PC-9 (cell line): ENCODE data around the gene ASPHD1. TPM values are rescaled to one million over a fixed set of nuclear protein-coding genes. Genes with fewer than 3 reads are reported as not detected.

Experiments
- BruUV-seq: library from RNA; stranded (reverse); fragments of 400-500 nt; replicated peaks from 2 replicates; lab custom pipeline; 2021; lab: Mats Ljungman, UMichigan
- CTCF ChIA-PET: fragments of 300-600 bp; sonication (Branson Sonifier 250); formaldehyde crosslinking; loops from one replicate; lab custom pipeline; 2022; ENCODE audit warnings: antibody characterized with exemption; lab: Charles Lee
- POLR2A ChIA-PET: fragments of 300-600 bp; sonication (Branson Sonifier 250); formaldehyde crosslinking; loops from one replicate; lab custom pipeline; 2022; ENCODE audit warnings: antibody characterized with exemption; ENCODE audit not compliant: unreplicated experiment; lab: Charles Lee
- DNase-seq, 2 experiments: peaks; one replicate each; pipeline versions ENCODE4 v3.0.0 to v3.0.0-alpha.2; 2015 to 2022; ENCODE audit warnings: mixed read lengths in 1 of 2
- H2AFZ ChIP-seq: fragments of 200-600 bp; sonication (generic); 2 replicates; pipeline ENCODE4 v1.8.1; 2017; ENCODE audit warnings: antibody characterized with exemption
- H3F3A ChIP-seq: fragments of 200-600 bp; sonication (generic); 2 replicates; pipeline ENCODE4 v1.8.1; 2017; ENCODE audit warnings: antibody characterized with exemption, mild to moderate bottlenecking, low read depth; ENCODE audit not compliant: insufficient read depth
- H3K27ac ChIP-seq: fragments of 200-600 bp; sonication (generic); 2 replicates; pipeline ENCODE4 v1.6.1; 2016; ENCODE audit warnings: mixed run types
- H3K27me3 ChIP-seq: fragments of 200-600 bp; sonication (generic); 2 replicates; pipeline ENCODE4 v1.6.1; 2016; ENCODE audit warnings: low read depth, mixed run types; ENCODE audit not compliant: insufficient read depth
- H3K36me3 ChIP-seq: fragments of 200-600 bp; sonication (generic); 2 replicates; pipeline ENCODE4 v1.6.1; 2016; ENCODE audit warnings: low read depth, mixed run types
- H3K4me1 ChIP-seq: fragments of 200-600 bp; sonication (generic); replicated peaks from 2 replicates; pipeline ENCODE4 v1.6.1; 2016; ENCODE audit warnings: mixed run types; ENCODE audit not compliant: insufficient read depth
- H3K4me2 ChIP-seq: fragments of 200-600 bp; sonication (generic); 2 replicates; pipeline ENCODE4 v1.6.1; 2017; ENCODE audit warnings: mixed run types
- H3K4me3 ChIP-seq: fragments of 200-600 bp; sonication (generic); 2 replicates; pipeline ENCODE4 v1.6.1; 2016; ENCODE audit warnings: mixed run types
- H3K79me2 ChIP-seq: fragments of 200-600 bp; sonication (generic); 2 replicates; pipeline ENCODE4 v1.6.1; 2017; ENCODE audit warnings: low read depth, mixed run types
- H3K9me2 ChIP-seq: fragments of 200-600 bp; sonication (generic); 2 replicates; pipeline ENCODE4 v1.8.1; 2017; ENCODE audit warnings: mild to moderate bottlenecking; ENCODE audit not compliant: insufficient read depth
- H3K9me3 ChIP-seq: fragments of 200-600 bp; sonication (generic); 2 replicates; pipeline ENCODE4 v1.8.1; 2016; ENCODE audit warnings: low read depth; ENCODE audit not compliant: insufficient read depth
- H4K20me1 ChIP-seq: fragments of 200-600 bp; sonication (generic); 2 replicates; pipeline ENCODE4 v1.8.1; 2017; ENCODE audit not compliant: insufficient read depth
- CTCF ChIP-seq: fragments of 200-600 bp; sonication (generic); conservative IDR thresholded peaks from 2 replicates; pipeline ENCODE4 v1.6.1; 2017; ENCODE audit warnings: mixed run types, antibody characterized with exemption, mild to moderate bottlenecking, moderate library complexity
- EZH2 ChIP-seq: fragments of 200-600 bp; sonication (generic); IDR thresholded peaks from 2 replicates; pipeline ENCODE4 v1.8.0; 2017; ENCODE audit warnings: antibody characterized with exemption, low read depth
- intact Hi-C: fragments of 100-400 bp; cut with micrococcal nuclease; formaldehyde crosslinking; loops from one replicate; pipeline ENCODE4 v1.10.0; 2022; ENCODE audit not compliant: unreplicated experiment
- total RNA-seq: library from RNA; stranded (reverse); gene quantifications from 2 replicates; pipeline ENCODE4 v1.2.3, GENCODE V29; 2021

ASPHD1 gene
- total RNA-seq, 1 experiment from 2014 or later: 8.3 TPM

GRCh38 chr16:29873319-29873718 is 27.0 kb upstream of the ASPHD1 start:
- H3K4me1 ChIP-seq: no peaks in the 10 kb centered on the region
- no peak for TF ChIP-seq CTCF
- no peak for TF ChIP-seq EZH2
- H3K4me2 ChIP-seq: no peak overlapping the region
- H3K4me3 ChIP-seq: no peak overlapping the region
- no peaks in the 10 kb centered on the region for H3K36me3 ChIP-seq
- DNase-seq: no peak
- no peaks in the 10 kb centered on the region for H3K9me3 ChIP-seq
- H3K79me2 ChIP-seq: no peaks in the 10 kb centered on the region
- no peaks in the 10 kb centered on the region for H4K20me1 ChIP-seq
- peaks cover 13% of the 10 kb centered on the region; the same call in 1 of the 2 replicates for H3F3A ChIP-seq
- BruUV-seq: no TSS peak
- H2AFZ ChIP-seq: no peak overlapping the region
- ChIA-PET CTCF (no interaction called here), POLR2A (no interaction called here)
- no peaks in the 10 kb centered on the region for H3K9me2 ChIP-seq
- H3K27ac ChIP-seq: no peak overlapping the region
- intact Hi-C loops: no loop called here
- H3K27me3 ChIP-seq: no peaks in the 10 kb centered on the region

GRCh38 chr16:29875206-29875605 is 25.1 kb upstream of the ASPHD1 start:
- ChIA-PET CTCF (interaction anchor here (0.7 kb wide), 1 partner anchor 24 kb away, joined by 5 read pairs; the partner anchor contains the start of gene SEZ6L2), POLR2A (no interaction called here)
- no TSS peak for BruUV-seq
- H3K9me3 ChIP-seq: no peaks in the 10 kb centered on the region
- no peaks in the 10 kb centered on the region for H3K27me3 ChIP-seq
- H3K27ac ChIP-seq: no peak overlapping the region
- no peaks in the 10 kb centered on the region for H3K4me1 ChIP-seq
- no peak for DNase-seq
- no peaks in the 10 kb centered on the region for H4K20me1 ChIP-seq
- no peaks in the 10 kb centered on the region for H3K36me3 ChIP-seq
- intact Hi-C loops: no loop called here
- H3K9me2 ChIP-seq: no peaks in the 10 kb centered on the region
- peaks cover 13% of the 10 kb centered on the region; the same call in 1 of the 2 replicates for H3F3A ChIP-seq
- no peaks in the 10 kb centered on the region for H3K79me2 ChIP-seq
- no peak overlapping the region for H2AFZ ChIP-seq
- H3K4me2 ChIP-seq: no peak overlapping the region
- H3K4me3 ChIP-seq: no peak overlapping the region
- TF ChIP-seq CTCF: no peak
- TF ChIP-seq EZH2: no peak

GRCh38 chr16:29876217-29876593 is 24.1 kb upstream of the ASPHD1 start:
- no peak for DNase-seq
- H3K9me3 ChIP-seq: no peaks in the 10 kb centered on the region
- TF ChIP-seq EZH2 (no peak), CTCF (no peak)
- no peak overlapping the region for H2AFZ ChIP-seq
- H3K27me3 ChIP-seq: no peaks in the 10 kb centered on the region
- H3K4me1 ChIP-seq: no peaks in the 10 kb centered on the region
- intact Hi-C loops: no loop called here
- ChIA-PET POLR2A (no interaction called here), CTCF (no interaction called here)
- BruUV-seq: no TSS peak
- no peak overlapping the region for H3K4me2 ChIP-seq
- H3K9me2 ChIP-seq: no peaks in the 10 kb centered on the region
- peaks cover 13% of the 10 kb centered on the region; the same call in 1 of the 2 replicates for H3F3A ChIP-seq
- H3K4me3 ChIP-seq: no peak overlapping the region
- no peak overlapping the region for H3K27ac ChIP-seq
- no peaks in the 10 kb centered on the region for H3K79me2 ChIP-seq
- no peaks in the 10 kb centered on the region for H4K20me1 ChIP-seq
- no peaks in the 10 kb centered on the region for H3K36me3 ChIP-seq
